ENCODE measurements around the gene ARHGAP15. TPM values are rescaled to one million over a fixed set of nuclear protein-coding genes. Genes with fewer than 3 reads are reported as not detected.

The ARHGAP15 gene
- total RNA-seq, 1 donor from 2014 or later: 0.51 TPM

DNA sequence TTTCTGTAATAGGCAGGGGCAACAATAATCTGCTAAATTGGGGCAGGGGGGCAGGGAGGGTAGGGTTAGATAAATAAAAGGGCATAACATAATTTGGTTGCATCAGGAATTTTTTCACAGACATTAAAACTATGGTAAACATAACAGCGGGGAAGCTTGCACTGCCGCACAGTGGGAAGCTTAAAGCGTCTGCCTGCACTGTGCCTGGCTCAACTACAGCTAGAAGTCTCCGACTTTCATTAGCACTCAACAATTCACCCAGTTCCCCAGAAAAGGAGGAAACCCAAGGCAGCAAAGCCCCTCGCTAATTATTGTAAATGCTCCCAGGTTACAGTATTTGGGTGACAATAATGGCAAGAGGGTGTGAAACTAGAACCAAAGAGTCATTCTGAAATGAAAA, 562.9 kb downstream of the ARHGAP15 start:
- no peak for DNase-seq (ENCODE audit: low spot score in 2 of 2, unreplicated experiment in 2 of 2)
- H3K27ac Mint-ChIP-seq: no peak overlapping the region
- H3K4me3 Mint-ChIP-seq: no peak overlapping the region
- H3K9me3 Mint-ChIP-seq: no peaks in the 10 kb centered on the region
- TF ChIP-seq, protein P1, sequence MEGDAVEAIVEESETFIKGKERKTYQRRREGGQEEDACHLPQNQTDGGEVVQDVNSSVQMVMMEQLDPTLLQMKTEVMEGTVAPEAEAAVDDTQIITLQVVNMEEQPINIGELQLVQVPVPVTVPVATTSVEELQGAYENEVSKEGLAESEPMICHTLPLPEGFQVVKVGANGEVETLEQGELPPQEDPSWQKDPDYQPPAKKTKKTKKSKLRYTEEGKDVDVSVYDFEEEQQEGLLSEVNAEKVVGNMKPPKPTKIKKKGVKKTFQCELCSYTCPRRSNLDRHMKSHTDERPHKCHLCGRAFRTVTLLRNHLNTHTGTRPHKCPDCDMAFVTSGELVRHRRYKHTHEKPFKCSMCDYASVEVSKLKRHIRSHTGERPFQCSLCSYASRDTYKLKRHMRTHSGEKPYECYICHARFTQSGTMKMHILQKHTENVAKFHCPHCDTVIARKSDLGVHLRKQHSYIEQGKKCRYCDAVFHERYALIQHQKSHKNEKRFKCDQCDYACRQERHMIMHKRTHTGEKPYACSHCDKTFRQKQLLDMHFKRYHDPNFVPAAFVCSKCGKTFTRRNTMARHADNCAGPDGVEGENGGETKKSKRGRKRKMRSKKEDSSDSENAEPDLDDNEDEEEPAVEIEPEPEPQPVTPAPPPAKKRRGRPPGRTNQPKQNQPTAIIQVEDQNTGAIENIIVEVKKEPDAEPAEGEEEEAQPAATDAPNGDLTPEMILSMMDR (IDR thresholded peaks at IDR 0.05; ENCODE audit: unreplicated experiment): no peak
- peaks cover 39% of the 10 kb centered on the region for H3K4me1 Mint-ChIP-seq
- no peaks in the 10 kb centered on the region for H3K36me3 Mint-ChIP-seq
- H3K27me3 Mint-ChIP-seq (ENCODE audit: low read depth): peaks cover 14% of the 10 kb centered on the region

DNA sequence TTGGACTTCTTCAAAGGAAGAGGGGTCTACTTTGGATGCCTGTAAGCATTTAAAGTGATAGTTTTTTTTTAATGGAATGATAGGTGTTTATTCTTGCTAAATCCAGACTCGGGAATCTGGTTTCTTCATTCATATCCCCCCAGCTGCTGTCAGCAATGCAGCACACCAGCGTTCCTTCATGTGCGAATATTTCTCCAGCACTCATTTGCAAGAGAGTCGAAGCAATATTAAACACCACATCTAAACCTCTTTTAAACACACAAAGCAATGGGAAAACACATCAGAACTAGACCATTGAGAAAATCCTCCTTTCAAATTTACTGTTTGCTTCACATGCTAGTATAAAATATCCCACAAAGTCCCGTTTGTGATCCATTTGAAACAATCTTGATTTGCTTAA, 563.7 kb downstream of the ARHGAP15 start:
- peaks cover 39% of the 10 kb centered on the region for H3K4me1 Mint-ChIP-seq
- H3K36me3 Mint-ChIP-seq: no peaks in the 10 kb centered on the region
- TF ChIP-seq, protein P1 (IDR thresholded peaks at IDR 0.05; ENCODE audit: unreplicated experiment): no peak
- no peak overlapping the region for H3K4me3 Mint-ChIP-seq
- no peak overlapping the region for H3K27ac Mint-ChIP-seq
- DNase-seq (ENCODE audit: low spot score in 2 of 2, unreplicated experiment in 2 of 2): no peak
- no peaks in the 10 kb centered on the region for H3K9me3 Mint-ChIP-seq
- peaks cover 14% of the 10 kb centered on the region for H3K27me3 Mint-ChIP-seq (ENCODE audit: low read depth)

DNA sequence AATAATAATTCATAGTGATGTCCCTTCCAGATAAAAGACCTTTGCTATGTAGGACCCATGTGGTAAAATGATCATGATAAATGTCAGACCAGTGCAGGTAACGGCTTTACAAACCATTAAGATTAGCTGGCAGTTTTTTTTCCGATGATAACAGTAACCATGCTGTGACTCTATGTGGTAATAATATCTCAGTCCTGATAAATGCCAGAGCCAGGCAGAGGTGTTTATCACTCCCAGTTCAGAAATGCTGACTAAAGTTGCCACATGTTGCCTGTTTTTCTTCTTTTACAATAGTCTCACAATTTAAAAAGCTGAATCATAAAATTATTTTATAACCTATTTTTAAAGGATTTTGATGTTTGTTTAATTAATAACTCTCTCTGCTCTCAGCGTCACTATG, 565.1 kb downstream of the ARHGAP15 start:
- DNase-seq (ENCODE audit: low spot score in 2 of 2, unreplicated experiment in 2 of 2): no peak
- H3K27ac Mint-ChIP-seq: no peak overlapping the region
- peaks cover 33% of the 10 kb centered on the region for H3K4me1 Mint-ChIP-seq
- H3K4me3 Mint-ChIP-seq: no peak overlapping the region
- H3K27me3 Mint-ChIP-seq (ENCODE audit: low read depth): peaks cover 16% of the 10 kb centered on the region
- H3K36me3 Mint-ChIP-seq: no peaks in the 10 kb centered on the region
- H3K9me3 Mint-ChIP-seq: no peaks in the 10 kb centered on the region
- TF ChIP-seq, protein P1 (IDR thresholded peaks at IDR 0.05; ENCODE audit: unreplicated experiment): no peak

DNA sequence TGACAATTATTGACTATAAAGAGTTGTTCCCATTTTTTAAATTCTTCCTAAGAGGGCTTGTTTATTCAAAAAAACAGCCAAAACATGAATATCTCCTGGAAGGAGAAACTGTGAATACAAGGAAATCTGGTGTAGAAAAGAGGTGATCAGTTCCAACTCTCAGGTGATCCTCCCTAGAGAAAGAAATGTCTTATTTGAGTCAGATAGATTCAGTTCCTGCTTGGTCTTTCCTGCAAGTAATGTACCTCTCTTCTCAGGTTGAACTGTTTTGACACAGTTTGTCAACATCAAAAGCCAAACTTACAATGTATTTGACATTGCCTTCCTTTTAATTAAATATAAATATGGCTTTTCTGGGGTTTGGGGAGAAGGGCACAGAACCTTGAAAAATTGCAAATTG, 567.4 kb downstream of the ARHGAP15 start:
- no peaks in the 10 kb centered on the region for H3K9me3 Mint-ChIP-seq
- no peaks in the 10 kb centered on the region for H3K36me3 Mint-ChIP-seq
- no peak overlapping the region for H3K4me3 Mint-ChIP-seq
- H3K27ac Mint-ChIP-seq: no peak overlapping the region
- peaks cover 27% of the 10 kb centered on the region for H3K4me1 Mint-ChIP-seq
- DNase-seq (ENCODE audit: low spot score in 2 of 2, unreplicated experiment in 2 of 2): no peak
- TF ChIP-seq, protein P1 (IDR thresholded peaks at IDR 0.05; ENCODE audit: unreplicated experiment): no peak
- peaks cover 15% of the 10 kb centered on the region for H3K27me3 Mint-ChIP-seq (ENCODE audit: low read depth)

DNA sequence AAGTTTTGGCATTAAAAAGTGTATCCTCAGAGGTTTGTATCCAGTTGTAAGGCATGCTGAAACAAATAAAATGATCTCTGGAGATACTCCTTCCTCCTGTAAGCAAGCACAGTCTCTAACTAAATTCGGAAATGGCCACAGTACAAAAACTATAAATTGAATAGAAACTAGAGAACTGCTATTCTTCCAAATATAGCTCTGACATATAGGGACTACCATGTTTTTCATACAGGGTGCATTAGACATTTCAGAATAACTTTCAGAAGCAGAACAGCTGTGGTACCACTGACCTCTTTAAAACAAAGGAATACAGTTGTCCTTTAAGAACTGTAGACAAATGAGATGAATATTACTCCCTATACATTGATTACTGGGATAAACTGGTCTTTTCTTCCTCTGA, 568.5 kb downstream of the ARHGAP15 start:
- no peak for DNase-seq (ENCODE audit: low spot score in 2 of 2, unreplicated experiment in 2 of 2)
- Mint-ChIP-seq H3K4me1 (peaks cover 25% of the 10 kb centered on the region), H3K9me3 (no peaks in the 10 kb centered on the region), H3K36me3 (no peaks in the 10 kb centered on the region), H3K27me3 (ENCODE audit: low read depth) (peaks cover 7% of the 10 kb centered on the region), H3K4me3 (no peak overlapping the region), H3K27ac (no peak overlapping the region)
- TF ChIP-seq, protein P1 (IDR thresholded peaks at IDR 0.05; ENCODE audit: unreplicated experiment): no peak

DNA sequence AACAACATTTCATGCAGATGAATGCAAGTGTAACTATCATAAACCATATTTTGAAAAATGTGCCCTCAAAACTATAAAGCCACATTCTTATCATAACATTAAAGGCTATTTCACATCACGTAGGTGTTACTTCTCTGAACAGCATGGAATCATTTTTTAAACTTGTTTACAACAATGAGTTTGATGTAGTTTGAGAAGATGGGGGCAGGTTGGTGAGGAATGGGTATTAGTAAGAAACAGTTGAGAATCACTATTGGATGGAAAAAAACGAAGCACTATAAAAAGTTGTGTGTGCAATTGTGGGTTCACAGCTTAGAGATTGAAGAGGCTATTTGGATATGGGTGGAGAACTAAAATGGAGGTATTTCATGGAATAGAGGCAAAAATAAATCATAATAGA, 569.1 kb downstream of the ARHGAP15 start:
- Mint-ChIP-seq H3K27ac (no peak overlapping the region), H3K4me1 (peaks cover 26% of the 10 kb centered on the region), H3K4me3 (no peak overlapping the region), H3K36me3 (no peaks in the 10 kb centered on the region), H3K27me3 (ENCODE audit: low read depth) (peaks cover 2% of the 10 kb centered on the region), H3K9me3 (no peaks in the 10 kb centered on the region)
- TF ChIP-seq, protein P1 (IDR thresholded peaks at IDR 0.05; ENCODE audit: unreplicated experiment): no peak
- no peak for DNase-seq (ENCODE audit: low spot score in 2 of 2, unreplicated experiment in 2 of 2)

All from mesothelial cell of epicardium (in vitro differentiated cells).